ENCODE results near the gene UBAP1L. TPM values are rescaled to one million over a fixed set of nuclear protein-coding genes. Genes with fewer than 3 reads are reported as not detected.

UBAP1L gene
- polyA plus RNA-seq, 1 donor (not counting 4 experiments of a cell fraction or from before 2014, with no cell fraction given): 0.55 TPM

- Histone ChIP-seq H3K9ac (ENCODE audit: control insufficient read depth, extremely low read depth, insufficient read depth, low read length) (no peak overlapping the region), H3K4me3 (ENCODE audit: control insufficient read depth in 2 of 3, extremely low read depth in 1 of 3, insufficient read depth in 2 of 3, low read depth in 1 of 3, low read length in 3 of 3) (peak overlapping the region in 1 of 3 experiments; percentile 77), H3K9me3 (ENCODE audit: control insufficient read depth, low read depth, low read length) (no peaks in the 10 kb centered on the region), H3K36me3 (ENCODE audit: control insufficient read depth in 2 of 2, extremely low read depth in 1 of 2, insufficient read depth in 2 of 2, low read length in 2 of 2) (peaks cover 6 to 10% of the 10 kb centered on the region in 2 experiments), H3K9me1 (ENCODE audit: control insufficient read depth, extremely low read depth, insufficient read depth, low read length) (no peaks in the 10 kb centered on the region), H4K20me1 (ENCODE audit: control insufficient read depth, extremely low read depth, insufficient read depth, low read length) (no peaks in the 10 kb centered on the region), H3K4me1 (ENCODE audit: control insufficient read depth, extremely low read depth, insufficient read depth, low read length) (peaks cover 9% of the 10 kb centered on the region), H3K4me2 (ENCODE audit: control insufficient read depth, extremely low read depth, insufficient read depth, low read depth, low read length) (peak overlapping the region; percentile 93), H3K27ac (ENCODE audit: control insufficient read depth, insufficient read depth, low read length) (no peak overlapping the region), H2AFZ (ENCODE audit: control insufficient read depth, low read length) (no peak overlapping the region), H3K79me2 (ENCODE audit: control insufficient read depth, insufficient read depth, low read length) (peaks cover 22% of the 10 kb centered on the region), H3K27me3 (ENCODE audit: control insufficient read depth, extremely low read depth, insufficient read depth, low read length) (no peaks in the 10 kb centered on the region)
- DNase-seq (ENCODE audit: low read depth, low spot score) (no peak), FAIRE-seq (no peak)
- no peak for TF ChIP-seq EZH2 (IDR thresholded peaks at IDR 0.05; ENCODE audit: low read length)
- no peak for TF ChIP-seq CTCF (optimal IDR thresholded peaks at IDR 0.05 in 1 of 3, IDR thresholded peaks at IDR 0.05 in 1 of 3, conservative IDR thresholded peaks at IDR 0.05 in 1 of 3; ENCODE audit: extremely low read depth in 1 of 3, insufficient read depth in 2 of 3, low read length in 3 of 3)
- dilution Hi-C loops (cut with MboI; ENCODE audit: extremely low pct_ligation_motif_present, low sequenced_read_pairs): no loop called here
Observed at GRCh38 chr15:65134538-65134937, 19.5 kb upstream of the UBAP1L start.

- peak within 1 kb of the TSS; percentile 74 for H3K9ac ChIP-seq (ENCODE audit: control insufficient read depth, extremely low read depth, insufficient read depth, low read length)
- H2AFZ ChIP-seq (ENCODE audit: control insufficient read depth, low read length): peak within 1 kb of the TSS; percentile 100
- TF ChIP-seq EZH2 (IDR thresholded peaks at IDR 0.05; ENCODE audit: low read length): no peak
- TF ChIP-seq CTCF (optimal IDR thresholded peaks at IDR 0.05 in 1 of 3, IDR thresholded peaks at IDR 0.05 in 1 of 3, conservative IDR thresholded peaks at IDR 0.05 in 1 of 3; ENCODE audit: extremely low read depth in 1 of 3, insufficient read depth in 2 of 3, low read length in 3 of 3): no peak
- H3K4me1 ChIP-seq (ENCODE audit: control insufficient read depth, extremely low read depth, insufficient read depth, low read length): peaks cover 9% of the 10 kb centered on the region
- peak within 1 kb of the TSS; percentile 55 for H3K27ac ChIP-seq (ENCODE audit: control insufficient read depth, insufficient read depth, low read length)
- peaks cover 2% of the 10 kb centered on the region for H3K9me1 ChIP-seq (ENCODE audit: control insufficient read depth, extremely low read depth, insufficient read depth, low read length)
- DNase-seq (ENCODE audit: low read depth, low spot score): peak; percentile 52
- H3K4me2 ChIP-seq (ENCODE audit: control insufficient read depth, extremely low read depth, insufficient read depth, low read depth, low read length): peak within 1 kb of the TSS; percentile 96
- H3K27me3 ChIP-seq (ENCODE audit: control insufficient read depth, extremely low read depth, insufficient read depth, low read length): no peaks in the 10 kb centered on the region
- FAIRE-seq: peak; percentile 85
- dilution Hi-C loops (cut with MboI; ENCODE audit: extremely low pct_ligation_motif_present, low sequenced_read_pairs): no loop called here
- no peaks in the 10 kb centered on the region for H4K20me1 ChIP-seq (ENCODE audit: control insufficient read depth, extremely low read depth, insufficient read depth, low read length)
- H3K79me2 ChIP-seq (ENCODE audit: control insufficient read depth, insufficient read depth, low read length): peaks cover 25% of the 10 kb centered on the region
- H3K4me3 ChIP-seq (ENCODE audit: control insufficient read depth in 2 of 3, extremely low read depth in 1 of 3, insufficient read depth in 2 of 3, low read depth in 1 of 3, low read length in 3 of 3): peak within 1 kb of the TSS; percentile 69 to 97 (median 74)
- peaks cover 13 to 18% of the 10 kb centered on the region in 2 experiments for H3K36me3 ChIP-seq (ENCODE audit: control insufficient read depth in 2 of 2, extremely low read depth in 1 of 2, insufficient read depth in 2 of 2, low read length in 2 of 2)
- H3K9me3 ChIP-seq (ENCODE audit: control insufficient read depth, low read depth, low read length): no peaks in the 10 kb centered on the region
Observed at GRCh38 chr15:65133548-65134200, 18.7 kb upstream of the UBAP1L start, which contains the start of gene PDCD7. PDCD7 (minus strand) TSS chr15:65133808; CDS start chr15:65133781, 27 bp downstream.

All from keratinocyte (primary cell).